ENCODE measurements around the gene CPLANE1.

GRCh38 chr5:37254581-37254980, 5.4 kb upstream of the CPLANE1 start:
- no peak for TF ChIP-seq CTCF (IDR thresholded peaks at IDR 0.05)
- TF ChIP-seq POLR2A (IDR thresholded peaks at IDR 0.05), result no peak

All from thyroid gland (tissue), 4 donors.